IPS DF 19.7 (cell line): Measurements from ENCODE around the gene ZNF497.
"Not testable (repeated sequence)": the region's sequence is repeated elsewhere in the genome, so short reads cannot be mapped to it uniquely, and the experiment has no call there.

Experiments used
- DNase-seq: peaks from one replicate; pipeline ENCODE4 v3.0.0-alpha.2; 2013; ENCODE audit warnings: low read depth, low spot score

The ZNF497 gene

DNA sequence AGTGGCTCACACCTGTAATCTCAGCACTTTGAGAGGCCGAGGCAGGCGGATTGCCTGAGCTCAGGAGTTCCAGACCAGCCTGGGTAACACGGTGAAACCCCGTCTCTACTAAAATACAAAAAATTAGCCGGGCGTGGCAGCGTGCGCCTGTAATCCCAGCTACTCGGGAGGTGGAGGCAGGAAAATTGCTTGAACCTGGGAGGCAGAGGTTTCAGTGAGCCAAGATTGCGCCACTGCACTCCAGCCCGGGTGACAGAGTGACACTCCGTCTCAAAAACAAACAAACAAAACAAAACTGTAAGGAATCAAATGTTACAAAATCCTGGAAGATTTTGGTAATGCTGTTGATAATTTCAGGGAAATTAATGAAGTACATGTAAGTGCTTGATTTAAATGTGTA is 14.5 kb downstream of the ZNF497 start:
- DNase-seq: not testable (repeated sequence)

DNA sequence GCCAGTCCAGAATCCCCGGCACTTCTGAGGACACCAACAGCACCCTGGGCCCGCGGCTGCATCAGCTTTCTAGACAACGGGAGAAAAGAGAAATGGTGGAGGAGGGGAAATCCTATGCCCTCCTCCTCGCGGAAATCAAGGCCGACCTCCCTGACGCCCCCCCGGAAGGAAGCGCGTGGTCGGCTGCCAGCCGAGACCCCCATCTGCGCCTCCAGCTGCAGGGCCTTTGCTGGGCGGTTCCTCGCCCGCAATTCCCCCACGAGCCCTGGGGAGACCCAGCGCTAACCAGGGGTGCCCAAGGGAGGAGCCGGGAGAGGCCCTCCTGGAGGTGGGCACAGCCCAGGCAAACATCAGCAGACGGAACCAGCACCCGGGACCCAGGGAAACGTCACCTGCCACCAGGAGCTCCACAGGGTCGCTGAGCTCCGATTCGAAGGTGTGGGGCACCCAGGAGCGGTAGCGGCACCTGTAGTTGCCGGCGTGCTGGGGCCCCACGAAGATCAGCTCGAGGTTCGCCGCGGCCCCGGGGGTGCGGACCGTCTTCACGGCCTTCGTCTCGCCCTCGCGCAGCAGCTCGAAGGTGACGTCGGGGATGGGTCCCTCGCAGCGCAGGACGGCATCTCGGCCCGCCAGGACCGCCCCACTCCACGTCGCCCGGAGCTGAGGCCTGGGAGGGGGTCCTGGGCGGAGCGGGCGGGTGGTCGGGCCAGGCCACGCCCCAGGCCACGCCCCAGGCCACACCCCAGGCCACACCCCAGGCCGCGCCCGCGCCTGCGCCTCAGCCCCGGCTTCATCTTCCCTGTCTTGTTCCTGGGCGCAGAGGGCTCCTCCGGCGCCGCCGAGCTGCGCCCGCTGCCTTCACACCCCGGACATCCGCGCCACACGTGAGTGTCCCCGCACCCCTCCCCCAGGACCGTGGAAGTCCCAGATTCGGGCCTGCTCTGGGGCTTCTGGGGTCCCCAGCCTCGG is 15.3 kb downstream of the ZNF497 start:
- DNase-seq: no peak

DNA sequence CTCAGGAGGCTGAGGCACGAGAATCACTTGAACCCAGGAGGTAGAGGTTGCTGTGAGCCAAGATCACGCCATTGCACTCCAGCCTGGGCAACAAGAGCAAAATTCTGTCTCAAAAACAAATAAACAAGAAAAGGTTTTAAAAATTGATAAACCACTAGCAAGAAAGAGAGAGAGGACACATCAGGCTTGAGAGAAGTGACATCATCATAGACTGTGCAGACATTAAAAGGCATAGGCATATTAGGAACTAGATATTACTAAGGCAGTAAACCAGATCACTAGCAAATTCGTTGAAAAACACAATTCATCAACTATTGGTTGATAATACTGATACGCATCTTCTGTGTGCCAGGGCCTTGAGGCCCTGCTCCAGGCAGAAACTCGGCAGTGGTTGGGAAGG is 17.0 kb downstream of the ZNF497 start:
- DNase-seq: no peak

GRCh38 chr19:58338825-58339558 is 23.6 kb downstream of the ZNF497 start:
- no peak for DNase-seq

GRCh38 chr19:58338336-58338735 is 24.2 kb downstream of the ZNF497 start:
- DNase-seq: no peak

DNA sequence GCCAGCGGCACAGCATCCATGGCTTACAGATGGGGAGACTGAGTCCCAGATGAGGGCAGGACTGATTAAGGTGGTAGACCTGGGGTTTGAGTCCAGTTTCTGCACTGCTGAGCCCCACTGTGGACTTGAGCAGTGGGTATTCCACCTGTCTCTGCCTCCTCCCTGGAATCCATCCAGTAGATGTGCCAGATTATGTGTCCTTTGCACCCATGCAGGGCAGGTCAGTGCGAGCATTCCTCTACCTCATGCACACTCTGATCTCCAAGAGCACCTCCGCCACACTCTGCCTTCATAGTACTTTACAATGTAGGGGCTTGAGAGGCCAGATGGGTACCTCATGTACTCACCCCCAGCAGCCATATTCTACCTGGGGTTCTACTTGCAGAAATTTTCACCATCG is 25.7 kb downstream of the ZNF497 start:
- no peak for DNase-seq

- no peak for DNase-seq
These were observed 26.3 kb downstream of the ZNF497 start for GRCh38 chr19:58336216-58336615.

- no peak for DNase-seq
These were observed 26.9 kb downstream of the ZNF497 start for GRCh38 chr19:58335630-58336029.

DNA sequence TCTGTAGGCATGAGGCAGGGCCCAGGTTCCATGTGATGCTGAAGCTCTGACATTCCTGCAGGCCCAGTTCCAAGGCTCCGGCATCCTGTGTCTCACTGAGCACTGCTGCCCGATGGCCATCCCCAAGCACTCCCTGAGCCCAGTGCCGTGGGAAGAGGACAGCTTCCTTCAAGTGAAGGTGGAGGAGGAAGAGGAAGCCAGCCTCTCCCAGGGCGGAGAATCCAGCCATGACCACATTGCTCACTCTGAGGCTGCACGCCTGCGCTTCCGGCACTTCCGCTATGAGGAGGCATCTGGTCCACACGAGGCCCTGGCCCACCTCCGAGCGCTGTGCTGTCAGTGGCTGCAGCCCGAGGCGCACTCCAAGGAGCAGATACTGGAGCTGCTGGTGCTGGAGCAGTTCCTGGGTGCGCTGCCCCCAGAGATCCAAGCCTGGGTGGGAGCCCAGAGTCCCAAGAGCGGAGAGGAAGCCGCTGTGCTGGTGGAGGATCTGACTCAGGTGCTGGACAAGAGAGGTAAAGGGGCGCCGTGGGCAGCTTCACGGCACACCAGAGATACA is 27.8 kb downstream of the ZNF497 start:
- DNase-seq: no peak

- DNase-seq: no peak
These were observed 29.9 kb downstream of the ZNF497 start for GRCh38 chr19:58332697-58333096.

DNA sequence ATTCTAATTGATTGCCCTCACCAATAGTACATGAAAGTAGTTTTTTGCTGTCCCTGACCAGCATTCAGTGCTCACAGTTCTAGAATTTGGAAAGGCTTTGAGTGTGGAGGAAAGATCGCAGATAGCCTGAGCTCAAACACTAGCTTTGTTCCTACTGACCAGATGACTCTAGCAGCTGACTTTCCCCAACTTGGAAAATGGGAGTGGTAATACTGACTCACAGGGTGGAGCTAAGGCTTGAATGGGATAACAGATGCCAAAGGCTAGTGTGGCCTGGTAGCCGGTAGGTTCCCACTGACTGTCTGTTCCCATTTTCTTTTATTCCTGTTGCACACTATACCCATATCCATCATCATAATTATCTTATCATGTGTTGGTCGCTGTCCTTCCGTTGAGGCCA is 32.1 kb downstream of the ZNF497 start:
- DNase-seq: no peak

GRCh38 chr19:58328999-58329398 is 33.6 kb downstream of the ZNF497 start:
- DNase-seq: no peak

- DNase-seq: peak; percentile 88
These were observed 35.4 kb downstream of the ZNF497 start, which contains the start of gene ZSCAN22 for GRCh38 chr19:58326914-58327726. Gene ZSCAN22 (plus strand): TSS chr19:58326994. CDS start chr19:58334803, 7,809 bp downstream.

DNA sequence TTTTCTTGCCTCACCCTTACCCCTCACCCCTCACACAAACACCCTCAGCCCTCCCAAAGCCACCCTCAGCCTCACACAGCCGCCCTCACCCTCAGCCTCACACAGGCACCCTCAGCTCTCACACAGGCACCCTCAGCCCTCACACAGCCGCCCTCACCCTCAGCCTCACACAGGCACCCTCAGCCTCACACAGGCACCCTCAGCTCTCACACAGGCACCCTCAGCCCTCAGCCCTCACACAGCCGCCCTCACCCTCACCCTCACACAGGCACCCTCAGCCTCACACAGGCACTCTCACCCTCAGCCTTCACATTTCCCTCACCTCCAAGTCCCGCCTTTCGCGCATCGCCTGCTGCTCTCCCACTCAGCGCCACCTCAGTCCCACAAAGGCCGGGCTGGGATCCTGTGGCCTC is 36.0 kb downstream of the ZNF497 start:
- DNase-seq: no peak

DNA sequence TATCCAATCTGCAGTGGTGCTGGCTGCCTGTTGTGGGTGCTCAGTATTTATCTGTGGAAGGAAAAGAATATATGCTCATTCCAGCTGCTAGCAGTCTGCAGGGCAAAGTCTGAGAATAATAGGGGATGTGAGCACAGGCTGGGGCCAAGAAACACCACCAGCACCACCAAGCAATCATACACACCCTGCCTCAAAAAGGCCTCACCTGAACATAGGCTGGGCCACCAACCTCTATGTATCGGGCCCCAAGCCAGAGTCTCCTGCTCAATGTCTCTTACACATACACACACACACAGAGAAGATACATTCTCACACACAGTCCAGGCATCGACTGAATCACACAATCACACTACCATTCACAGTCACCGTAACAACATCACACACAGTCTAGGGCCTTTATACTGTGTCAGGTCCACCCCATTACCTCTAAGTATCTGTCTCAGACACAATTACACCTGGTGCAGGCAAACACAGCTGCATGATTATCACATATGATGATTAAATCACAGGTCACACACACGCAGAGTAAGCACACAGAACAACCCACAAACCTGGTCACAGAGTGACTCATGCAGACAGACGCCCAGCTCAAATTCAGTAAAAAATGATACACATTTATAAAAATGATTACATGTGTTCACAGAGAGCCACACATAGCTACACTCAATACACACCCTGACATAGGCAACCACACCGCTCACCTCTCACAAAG is 37.1 kb downstream of the ZNF497 start:
- no peak for DNase-seq

DNA sequence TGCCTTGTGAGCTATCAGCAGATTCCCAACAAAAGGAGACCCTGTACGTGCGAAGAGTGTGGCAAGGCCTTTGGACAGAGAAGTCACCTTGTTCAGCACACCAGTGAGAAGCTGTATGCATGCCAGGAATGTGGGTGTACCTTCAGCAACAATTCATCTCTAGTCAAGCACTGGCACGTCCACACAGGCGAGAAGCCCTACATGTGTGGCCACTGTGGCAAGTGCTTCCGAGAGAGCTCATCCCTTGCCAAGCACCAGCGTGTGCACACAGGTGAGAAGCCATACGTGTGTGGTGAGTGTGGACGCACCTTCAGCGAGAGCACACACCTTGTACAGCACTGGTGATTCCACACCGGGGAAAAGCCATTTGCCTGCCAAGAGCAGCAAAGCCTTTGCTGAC is 43.3 kb downstream of the ZNF497 start:
- no peak for DNase-seq

DNA sequence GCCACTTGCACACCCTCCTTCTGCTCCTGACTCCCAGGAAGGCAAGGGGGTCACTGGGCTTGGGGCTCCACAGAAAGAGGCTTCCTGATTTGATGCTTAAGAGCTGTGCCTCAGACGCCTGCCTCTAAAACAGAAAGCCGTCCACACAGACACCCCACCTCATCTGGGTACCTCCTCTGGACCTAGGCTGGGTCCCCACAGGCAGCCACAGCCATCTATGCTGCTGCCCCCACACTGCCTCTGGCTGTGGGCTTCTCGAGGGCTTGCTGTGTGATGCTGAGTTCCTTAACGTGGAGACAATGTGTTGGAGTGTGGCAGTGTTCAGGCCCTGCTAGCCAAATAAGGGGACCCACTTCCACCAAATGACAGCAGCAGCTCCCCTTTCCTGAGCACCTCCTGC is 44.3 kb downstream of the ZNF497 start:
- no peak for DNase-seq

DNA sequence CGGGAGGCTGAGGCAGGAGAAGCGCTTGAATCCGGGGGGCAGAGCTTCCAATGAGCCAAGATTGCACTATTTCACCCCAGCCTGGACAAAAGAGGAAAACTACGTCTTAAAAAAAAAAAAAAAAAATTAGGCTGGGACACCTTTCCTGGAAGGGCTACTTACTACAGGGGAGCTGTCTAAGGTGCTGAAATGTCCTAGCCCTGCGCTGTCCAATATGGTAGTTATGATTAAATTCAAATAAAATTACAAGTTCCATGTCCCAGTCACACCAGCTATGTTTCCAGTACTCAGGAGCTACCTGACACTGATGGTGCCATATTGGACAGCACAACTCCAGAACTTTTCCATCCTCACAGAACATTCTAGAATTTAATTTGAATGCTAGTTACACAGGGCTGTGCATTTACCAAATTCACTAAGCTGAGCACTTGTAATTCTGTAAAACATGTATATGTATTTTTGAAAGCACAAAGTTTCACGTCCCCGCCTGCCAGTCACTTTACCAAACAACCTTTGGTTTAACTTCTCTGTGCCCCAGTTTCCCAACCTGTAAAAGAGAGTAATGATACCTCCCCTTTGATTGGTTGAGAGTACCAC is 45.0 kb downstream of the ZNF497 start:
- DNase-seq: no peak

- DNase-seq: no peak
These were observed 47.0 kb downstream of the ZNF497 start for GRCh38 chr19:58315580-58315979.

DNA sequence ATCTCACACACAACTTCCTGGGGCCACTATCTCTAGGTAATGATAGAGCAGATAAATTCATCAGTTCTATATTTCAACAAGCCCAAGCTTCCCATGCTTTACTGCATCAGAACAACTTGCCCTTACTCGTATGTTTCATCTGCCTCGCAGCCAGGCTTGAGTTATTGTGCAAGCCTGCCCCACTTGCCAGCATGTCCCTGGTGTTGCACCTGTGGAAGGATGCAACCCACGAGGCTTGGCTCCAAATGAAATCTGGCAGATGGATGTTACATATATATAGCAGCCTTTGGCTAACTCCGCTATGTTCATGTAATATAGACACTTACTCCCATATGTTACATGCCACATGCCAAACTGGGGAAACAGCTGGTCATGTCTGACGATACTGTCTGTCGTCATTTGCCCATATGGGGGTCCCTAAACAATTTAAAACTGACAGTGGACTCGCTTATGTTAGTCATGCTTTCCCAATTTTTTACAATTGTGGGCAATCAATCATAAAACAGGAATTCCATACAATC is 51.1 kb downstream of the ZNF497 start:
- DNase-seq: no peak
